IMR-90 (cell line): ENCODE data around the gene COQ10A.

ENCODE experiments used
- BHLHE40 ChIP-seq: fragments of 150-350 bp; IDR thresholded peaks from 2 replicates; pipeline ENCODE4 v1.6.1; 2016; ENCODE audit warnings: mild to moderate bottlenecking, low read depth, low read length
- CHD1 ChIP-seq: IDR thresholded peaks from 2 replicates; pipeline ENCODE4 v1.6.1; 2012; ENCODE audit warnings: low read depth, low read length, improper control_type of control experiment
- FOS ChIP-seq: fragments of 150-350 bp; IDR thresholded peaks from 2 replicates; pipeline ENCODE4 v1.6.1; 2016; ENCODE audit warnings: low read depth, low read length
- MAFK ChIP-seq: IDR thresholded peaks from 2 replicates; pipeline ENCODE4 v1.6.1; 2012; ENCODE audit warnings: low read depth, low read length, improper control_type of control experiment
- MXI1 ChIP-seq: IDR thresholded peaks from 2 replicates; pipeline ENCODE4 v1.6.1; 2012; ENCODE audit warnings: low read depth, mild to moderate bottlenecking, low read length, moderate library complexity, borderline replicate concordance
- POLR2A ChIP-seq: IDR thresholded peaks from 2 replicates; pipeline ENCODE4 v1.6.1; 2012; ENCODE audit warnings: mild to moderate bottlenecking, low read depth, low read length
- RAD21 ChIP-seq: IDR thresholded peaks from 2 replicates; pipeline ENCODE4 v1.6.1; 2012; ENCODE audit warnings: low read length, improper control_type of control experiment
- RCOR1 ChIP-seq: IDR thresholded peaks from 2 replicates; pipeline ENCODE4 v1.6.1; 2012; ENCODE audit warnings: mild to moderate bottlenecking, low read length, improper control_type of control experiment; ENCODE audit not compliant: insufficient replicate concordance
- RFX5 ChIP-seq: IDR thresholded peaks from 2 replicates; pipeline ENCODE4 v1.8.0; 2012; ENCODE audit warnings: low read depth, mild to moderate bottlenecking, low read length, moderate library complexity
- SMC3 ChIP-seq: fragments of 150-350 bp; IDR thresholded peaks from 2 replicates; pipeline ENCODE4 v1.6.1; 2016; ENCODE audit warnings: low read depth, mild to moderate bottlenecking, antibody characterized with exemption, low read length, moderate library complexity
- TF ChIP-seq, protein P1 (sequence below): conservative IDR thresholded peaks from 2 replicates; pipeline ENCODE4 v1.5.1; 2012; ENCODE audit warnings: mild to moderate bottlenecking, low read depth, low read length, improper control_type of control experiment
- TF ChIP-seq, protein P2 (sequence below): fragments of 150-350 bp; IDR thresholded peaks from 2 replicates; pipeline ENCODE4 v1.6.1; 2017; ENCODE audit warnings: mild to moderate bottlenecking, antibody characterized with exemption, low read length, low read depth
- TF ChIP-seq, protein P3 (sequence below): fragments of 150-350 bp; IDR thresholded peaks from 2 replicates; pipeline ENCODE4 v1.6.1; 2016; ENCODE audit warnings: low read depth, mild to moderate bottlenecking, low read length, moderate library complexity, borderline replicate concordance

DNA sequence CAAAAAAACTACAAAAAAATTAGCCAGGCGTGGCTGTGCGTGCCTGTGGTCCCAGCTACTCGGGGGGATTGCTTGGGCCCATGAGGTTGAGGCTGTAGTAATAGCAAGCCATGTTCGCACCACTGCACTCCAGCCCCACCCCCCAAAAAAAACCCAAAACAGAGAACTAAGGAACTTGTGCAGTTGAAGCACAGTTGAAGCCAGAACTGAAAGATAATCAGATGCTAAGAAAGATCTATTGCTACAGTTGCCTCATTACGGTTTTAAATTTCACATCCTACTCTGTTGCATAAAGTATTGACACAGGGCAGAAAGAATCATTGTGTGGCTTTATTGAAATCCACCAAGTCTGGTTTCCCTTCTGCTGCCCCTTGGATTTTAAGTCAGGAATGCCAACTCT, 29.6 kb downstream of the COQ10A start:
- TF ChIP-seq, protein P1, sequence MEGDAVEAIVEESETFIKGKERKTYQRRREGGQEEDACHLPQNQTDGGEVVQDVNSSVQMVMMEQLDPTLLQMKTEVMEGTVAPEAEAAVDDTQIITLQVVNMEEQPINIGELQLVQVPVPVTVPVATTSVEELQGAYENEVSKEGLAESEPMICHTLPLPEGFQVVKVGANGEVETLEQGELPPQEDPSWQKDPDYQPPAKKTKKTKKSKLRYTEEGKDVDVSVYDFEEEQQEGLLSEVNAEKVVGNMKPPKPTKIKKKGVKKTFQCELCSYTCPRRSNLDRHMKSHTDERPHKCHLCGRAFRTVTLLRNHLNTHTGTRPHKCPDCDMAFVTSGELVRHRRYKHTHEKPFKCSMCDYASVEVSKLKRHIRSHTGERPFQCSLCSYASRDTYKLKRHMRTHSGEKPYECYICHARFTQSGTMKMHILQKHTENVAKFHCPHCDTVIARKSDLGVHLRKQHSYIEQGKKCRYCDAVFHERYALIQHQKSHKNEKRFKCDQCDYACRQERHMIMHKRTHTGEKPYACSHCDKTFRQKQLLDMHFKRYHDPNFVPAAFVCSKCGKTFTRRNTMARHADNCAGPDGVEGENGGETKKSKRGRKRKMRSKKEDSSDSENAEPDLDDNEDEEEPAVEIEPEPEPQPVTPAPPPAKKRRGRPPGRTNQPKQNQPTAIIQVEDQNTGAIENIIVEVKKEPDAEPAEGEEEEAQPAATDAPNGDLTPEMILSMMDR, result no peak
- TF ChIP-seq RFX5 (no peak), POLR2A (no peak), RAD21 (no peak), BHLHE40 (no peak), MXI1 (no peak), MAFK (no peak), SMC3 (no peak), RCOR1 (no peak), FOS (no peak), CHD1 (no peak)
- TF ChIP-seq, protein P2, sequence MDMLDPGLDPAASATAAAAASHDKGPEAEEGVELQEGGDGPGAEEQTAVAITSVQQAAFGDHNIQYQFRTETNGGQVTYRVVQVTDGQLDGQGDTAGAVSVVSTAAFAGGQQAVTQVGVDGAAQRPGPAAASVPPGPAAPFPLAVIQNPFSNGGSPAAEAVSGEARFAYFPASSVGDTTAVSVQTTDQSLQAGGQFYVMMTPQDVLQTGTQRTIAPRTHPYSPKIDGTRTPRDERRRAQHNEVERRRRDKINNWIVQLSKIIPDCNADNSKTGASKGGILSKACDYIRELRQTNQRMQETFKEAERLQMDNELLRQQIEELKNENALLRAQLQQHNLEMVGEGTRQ, result no peak
- TF ChIP-seq, protein P3, sequence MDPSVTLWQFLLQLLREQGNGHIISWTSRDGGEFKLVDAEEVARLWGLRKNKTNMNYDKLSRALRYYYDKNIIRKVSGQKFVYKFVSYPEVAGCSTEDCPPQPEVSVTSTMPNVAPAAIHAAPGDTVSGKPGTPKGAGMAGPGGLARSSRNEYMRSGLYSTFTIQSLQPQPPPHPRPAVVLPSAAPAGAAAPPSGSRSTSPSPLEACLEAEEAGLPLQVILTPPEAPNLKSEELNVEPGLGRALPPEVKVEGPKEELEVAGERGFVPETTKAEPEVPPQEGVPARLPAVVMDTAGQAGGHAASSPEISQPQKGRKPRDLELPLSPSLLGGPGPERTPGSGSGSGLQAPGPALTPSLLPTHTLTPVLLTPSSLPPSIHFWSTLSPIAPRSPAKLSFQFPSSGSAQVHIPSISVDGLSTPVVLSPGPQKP, result no peak
